CD14-positive monocyte (primary cell): ENCODE results near the gene ISCU. TPM values are rescaled to one million over a fixed set of nuclear protein-coding genes. Genes with fewer than 3 reads are reported as not detected.

Experiments
- DNase-seq, 3 donors: peaks; one replicate each; pipeline ENCODE4 v3.0.0-alpha.2; 2011 to 2022
- H2AFZ ChIP-seq: 2 replicates; pipeline ENCODE4 v1.6.0; 2012; ENCODE audit warnings: mild to moderate bottlenecking, low read depth, low read length, inconsistent platforms; ENCODE audit not compliant: insufficient read depth, poor library complexity, severe bottlenecking
- H3K27ac ChIP-seq, 2 donors: 1 replicate in 1 of 2; 2 replicates in 1 of 2; pipeline ENCODE4 v1.5.1; 2012 to 2013; ENCODE audit warnings: low read length in 2 of 2, control low read depth in 1 of 2, inconsistent platforms in 1 of 2, low read depth in 1 of 2, mild to moderate bottlenecking in 1 of 2
- H3K27me3 ChIP-seq, 2 donors: one replicate each; pipeline versions ENCODE4 v1.6.0 to v1.6.1; 2011 to 2013; ENCODE audit warnings: low read length in 2 of 2; ENCODE audit not compliant: control insufficient read depth in 2 of 2, insufficient read depth in 2 of 2
- H3K36me3 ChIP-seq, 2 donors: replicated peaks in 1 of 2; 1 replicate in 1 of 2; 2 replicates in 1 of 2; pipeline versions ENCODE4 v1.5.1 to v1.6.1; 2012 to 2013; ENCODE audit warnings: low read length in 2 of 2, control low read depth in 1 of 2, inconsistent platforms in 1 of 2, mild to moderate bottlenecking in 1 of 2; ENCODE audit not compliant: insufficient read depth in 2 of 2, control insufficient read depth in 1 of 2
- H3K4me1 ChIP-seq, 2 donors: 1 replicate in 1 of 2; 2 replicates in 1 of 2; pipeline versions ENCODE4 v1.5.1 to v1.6.1; 2012 to 2013; ENCODE audit warnings: low read length in 2 of 2, control low read depth in 1 of 2, inconsistent platforms in 1 of 2, mild to moderate bottlenecking in 1 of 2, moderate library complexity in 1 of 2; ENCODE audit not compliant: insufficient read depth in 2 of 2, control insufficient read depth in 1 of 2
- H3K4me2 ChIP-seq: replicated peaks from 2 replicates; pipeline ENCODE3; 2012; ENCODE audit warnings: low read length, moderate library complexity, mild to moderate bottlenecking; ENCODE audit not compliant: poor library complexity, severe bottlenecking; ENCODE audit errors: extremely low read depth
- H3K4me3 ChIP-seq, 3 experiments: fragments of 200-600 bp in 1 of 3; sonication (generic) in 1 of 3; replicated peaks in 1 of 3; 1 replicate in 2 of 3; 2 replicates in 1 of 3; pipeline ENCODE4 v1.5.1; 2011 to 2013; ENCODE audit warnings: low read length in 3 of 3, mild to moderate bottlenecking in 3 of 3, control low read depth in 2 of 3, low read depth in 2 of 3, inconsistent platforms in 1 of 3, moderate library complexity in 1 of 3
- H3K79me2 ChIP-seq: 2 replicates; pipeline ENCODE4 v1.6.0; 2012; ENCODE audit warnings: mild to moderate bottlenecking, control low read depth, inconsistent platforms, low read length, moderate library complexity; ENCODE audit not compliant: insufficient read depth
- H3K9ac ChIP-seq: 2 replicates; pipeline ENCODE4 v1.6.0; 2017; ENCODE audit warnings: low read length, mild to moderate bottlenecking; ENCODE audit not compliant: insufficient read depth, poor library complexity, severe bottlenecking
- H3K9me3 ChIP-seq, 2 donors: replicated peaks in 1 of 2; 1 replicate in 1 of 2; 2 replicates in 1 of 2; pipeline versions ENCODE4 v1.5.1 to v1.6.1; 2012 to 2013; ENCODE audit warnings: low read length in 2 of 2, control low read depth in 1 of 2; ENCODE audit not compliant: control insufficient read depth in 1 of 2, insufficient read depth in 1 of 2
- H4K20me1 ChIP-seq: 2 replicates; pipeline ENCODE4 v1.6.0; 2012; ENCODE audit warnings: mild to moderate bottlenecking, low read length, control low read depth, moderate library complexity; ENCODE audit not compliant: insufficient read depth
- H3K27ac Mint-ChIP-seq, 7 donors: one replicate each; pipeline ENCODE4 v1.8.0; 2020; ENCODE audit warnings: mild to moderate bottlenecking in 7 of 7, mixed read lengths in 7 of 7, moderate library complexity in 6 of 7, inconsistent platforms in 2 of 7
- H3K27me3 Mint-ChIP-seq, 3 donors: one replicate each; pipeline ENCODE4 v1.8.0; 2021 to 2022; ENCODE audit warnings: low read depth in 3 of 3, mild to moderate bottlenecking in 3 of 3, mixed read lengths in 3 of 3, moderate library complexity in 3 of 3, inconsistent platforms in 1 of 3
- H3K36me3 Mint-ChIP-seq, 2 donors: one replicate each; pipeline ENCODE4 v1.8.0; 2020; ENCODE audit warnings: mixed read lengths in 2 of 2, inconsistent platforms in 1 of 2, mild to moderate bottlenecking in 1 of 2
- H3K4me1 Mint-ChIP-seq: one replicate; pipeline ENCODE4 v1.8.0; 2020; ENCODE audit warnings: mild to moderate bottlenecking, mixed read lengths
- H3K4me3 Mint-ChIP-seq, 2 donors: one replicate each; pipeline ENCODE4 v1.8.0; 2020; ENCODE audit warnings: mild to moderate bottlenecking in 2 of 2, mixed read lengths in 2 of 2, moderate library complexity in 1 of 2
- H3K9me3 Mint-ChIP-seq, 7 donors: one replicate each; pipeline ENCODE4 v1.8.0; 2020 to 2022; ENCODE audit warnings: mixed read lengths in 7 of 7, mild to moderate bottlenecking in 6 of 7, moderate library complexity in 6 of 7, inconsistent platforms in 2 of 7
- CTCF ChIP-seq: fragments of 200-600 bp; IDR thresholded peaks from one replicate; pipeline ENCODE4 v1.8.0; 2022; ENCODE audit warnings: antibody characterized with exemption, mild to moderate bottlenecking
- WGBS: methylation state at CpG from one replicate; pipeline ENCODE4 v1.1.5; 2013; ENCODE audit warnings: missing lambda C conversion rate; ENCODE audit not compliant: insufficient coverage; 5-methylcytosine and 5-hydroxymethylcytosine counted together
- intact Hi-C, 2 donors: fragments of 100-400 bp; cut with micrococcal nuclease; formaldehyde crosslinking; loops; one replicate each; pipeline versions ENCODE4 v1.15.0 to v1.15.1; 2023
- polyA plus RNA-seq, 3 donors: library from polyadenylated mRNA; depleted of rRNA in 1 of 3; unstranded in 2 of 3; stranded (reverse) in 1 of 3; fragments of 300-500 nt in 2 of 3; fragments of >200 nt in 1 of 3; fragmentation: Illumina TruSeq in 2 of 3; gene quantifications; 1 replicate in 2 of 3; 2 replicates in 1 of 3; pipeline ENCODE4 v1.2.3, GENCODE V29; 2012 to 2021

ISCU gene
- polyA plus RNA-seq, 3 donors = 90.9 to 114 (median 111) TPM

- Mint-ChIP-seq H3K4me1 (no peaks in the 10 kb centered on the region), H3K27me3 (peaks cover 2 to 4% (median 2%) of the 10 kb centered on the region in 3 donors), H3K27ac (no peak overlapping the region), H3K36me3 (no peaks in the 10 kb centered on the region), H3K9me3 (peaks cover 0 to 4% (median 0%) of the 10 kb centered on the region in 7 donors), H3K4me3 (no peak overlapping the region)
- Histone ChIP-seq H3K79me2 (no peaks in the 10 kb centered on the region), H3K27me3 (no peaks in the 10 kb centered on the region), H2AFZ (no peak overlapping the region), H4K20me1 (no peaks in the 10 kb centered on the region), H3K36me3 (no peaks in the 10 kb centered on the region), H3K27ac (no peak overlapping the region), H3K4me2 (no peak overlapping the region), H3K4me3 (no peak overlapping the region), H3K9ac (no peak overlapping the region), H3K9me3 (no peaks in the 10 kb centered on the region), H3K4me1 (no peaks in the 10 kb centered on the region)
- intact Hi-C loops = loop anchor here in 1 of 2 donors (10.0 kb wide), 1 partner anchor 377 kb away; no protein-coding TSS in a partner anchor
- no peak for DNase-seq
- no peak for TF ChIP-seq CTCF
Measured at GRCh38 chr12:108577458-108577857, 15.1 kb downstream of the ISCU start.

GRCh38 chr12:108578264-108578663 is 15.9 kb downstream of the ISCU start:
- Histone ChIP-seq H3K9ac (no peak overlapping the region), H4K20me1 (no peaks in the 10 kb centered on the region), H3K4me2 (no peak overlapping the region), H3K79me2 (no peaks in the 10 kb centered on the region), H3K4me3 (no peak overlapping the region), H3K27me3 (no peaks in the 10 kb centered on the region), H3K4me1 (no peaks in the 10 kb centered on the region), H2AFZ (no peak overlapping the region), H3K9me3 (no peaks in the 10 kb centered on the region), H3K27ac (no peak overlapping the region), H3K36me3 (no peaks in the 10 kb centered on the region)
- H3K4me3 Mint-ChIP-seq = no peak overlapping the region
- H3K27me3 Mint-ChIP-seq = peaks cover 0 to 2% (median 2%) of the 10 kb centered on the region in 3 donors
- no peaks in the 10 kb centered on the region for H3K36me3 Mint-ChIP-seq
- no peaks in the 10 kb centered on the region for H3K4me1 Mint-ChIP-seq
- intact Hi-C loops = loop anchor here in 1 of 2 donors (10.0 kb wide), 1 partner anchor 377 kb away; no protein-coding TSS in a partner anchor
- no peak for TF ChIP-seq CTCF
- H3K27ac Mint-ChIP-seq = no peak overlapping the region
- peaks cover 0 to 4% (median 0%) of the 10 kb centered on the region in 7 donors for H3K9me3 Mint-ChIP-seq
- no CpG with 5 or more reads among the region's 2 CpGs for WGBS
- no peak for DNase-seq
